Transverse colon (tissue), 4 donors: ENCODE measurements around the gene CST8. TPM values are rescaled to one million over a fixed set of nuclear protein-coding genes. Genes with fewer than 3 reads are reported as not detected.

Source experiments
- DNase-seq: peaks from one replicate; pipeline ENCODE4 v3.0.0-alpha.2; 2019
- H3K27ac ChIP-seq, 4 donors: fragments of 200-600 bp; sonication (generic); 2 replicates each; pipeline ENCODE4 v1.5.1; 2016 to 2018; ENCODE audit warnings: inconsistent platforms in 4 of 4
- H3K27me3 ChIP-seq: fragments of 200-600 bp; sonication (generic); 2 replicates; pipeline ENCODE4 v1.5.1; 2017; ENCODE audit warnings: inconsistent platforms
- H3K36me3 ChIP-seq, 4 donors: fragments of 200-600 bp; sonication (generic); 2 replicates each; pipeline ENCODE4 v1.5.1; 2017 to 2019; ENCODE audit warnings: inconsistent platforms in 4 of 4
- H3K4me1 ChIP-seq, 4 donors: fragments of 200-600 bp; sonication (generic); 2 replicates each; pipeline ENCODE4 v1.5.1; 2017 to 2020; ENCODE audit warnings: inconsistent platforms in 4 of 4
- H3K4me3 ChIP-seq, 4 donors: fragments of 200-600 bp; sonication (generic); 1 replicate in 1 of 4; 2 replicates in 3 of 4; pipeline versions ENCODE4 v1.5.1 to v1.6.1; 2017 to 2019; ENCODE audit warnings: inconsistent platforms in 4 of 4
- H3K9me3 ChIP-seq, 2 donors: fragments of 200-600 bp; sonication (generic); 2 replicates each; pipeline ENCODE4 v1.5.1; 2017 to 2019; ENCODE audit warnings: inconsistent platforms in 2 of 2
- CTCF ChIP-seq, 5 experiments: fragments of 200-600 bp in 3 of 5; fragments of 450-650 bp in 2 of 5; sonication (generic) in 3 of 5; IDR thresholded peaks; 1 replicate in 2 of 5; 2 replicates in 3 of 5; pipeline ENCODE4 v1.5.1; 2016 to 2017; ENCODE audit warnings: antibody characterized with exemption in 5 of 5, inconsistent platforms in 3 of 5, mild to moderate bottlenecking in 2 of 5, moderate library complexity in 1 of 5
- EP300 ChIP-seq: sonication (generic); formaldehyde crosslinking; IDR thresholded peaks from one replicate; pipeline ENCODE4 v1.6.1; 2017; ENCODE audit warnings: antibody characterized with exemption, low read depth
- POLR2A ChIP-seq: fragments of 450-650 bp; IDR thresholded peaks from one replicate; pipeline ENCODE4 v1.6.1; 2016; ENCODE audit warnings: antibody characterized with exemption, mild to moderate bottlenecking, moderate library complexity
- POLR2AphosphoS5 ChIP-seq, 3 donors: sonication (generic); formaldehyde crosslinking; IDR thresholded peaks; one replicate each; pipeline ENCODE4 v1.6.1; 2016; ENCODE audit warnings: antibody characterized with exemption in 3 of 3
- WGBS, 2 donors: methylation state at CpG; one replicate each; pipeline ENCODE4 v1.1.5; 2018; ENCODE audit warnings: low coverage in 1 of 2; 5-methylcytosine and 5-hydroxymethylcytosine counted together
- in situ Hi-C, 4 donors: fragments of 200-750 bp; cut with MboI; loops; one replicate each; pipeline versions ENCODE4 v1.15.0 to v1.15.1; 2017; ENCODE audit warnings: low sequenced_read_pairs in 3 of 4, low pct_ligation_motif_present in 1 of 4, low pct_unique_long_range_greater_than_20kb in 1 of 4
- intact Hi-C: fragments of 100-400 bp; cut with DNase I; formaldehyde crosslinking; loops from one replicate; pipeline ENCODE4 v1.15.1; 2023; ENCODE audit warnings: low total_unique reads
- total RNA-seq, 4 donors: library from RNA; depleted of rRNA; stranded (reverse); fragments of >200 nt; gene quantifications; one replicate each; pipeline ENCODE4 v1.1.0, GENCODE V29; 2016

CST8 gene
- total RNA-seq, 4 donors from 2014 or later, result not detected

- TF ChIP-seq CTCF (IDR thresholded peaks at IDR 0.05), result no peak
- TF ChIP-seq POLR2A, result no peak
- TF ChIP-seq EP300, result no peak
- in situ Hi-C loops (loop anchor here in 1 of 4 donors (25.0 kb wide), 1 partner anchor 112 kb away; no protein-coding TSS in a partner anchor), intact Hi-C loops (no loop called here)
- Histone ChIP-seq H3K4me3 (no peak overlapping the region), H3K27me3 (no peaks in the 10 kb centered on the region), H3K36me3 (no peaks in the 10 kb centered on the region), H3K9me3 (no peaks in the 10 kb centered on the region), H3K27ac (no peak overlapping the region), H3K4me1 (no peaks in the 10 kb centered on the region)
- 92% methylated on average over 5 of the region's 5 CpGs; no CpG with 5 or more reads in 1 of the 2 donors for WGBS, 2 donors
- no peak for DNase-seq
Observed at GRCh38 chr20:23475395-23475794, 15.5 kb upstream of the CST8 start.

GRCh38 chr20:23476015-23476754 lies 14.7 kb upstream of the CST8 start:
- intact Hi-C loops, result no loop called here
- Histone ChIP-seq H3K4me1 (no peaks in the 10 kb centered on the region), H3K4me3 (no peak overlapping the region), H3K36me3 (no peaks in the 10 kb centered on the region), H3K27me3 (no peaks in the 10 kb centered on the region), H3K9me3 (no peaks in the 10 kb centered on the region), H3K27ac (no peak overlapping the region)
- WGBS, 2 donors, result 47 to 89% methylated on average over 5 to 6 of the region's 6 CpGs
- no peak for DNase-seq
- in situ Hi-C loops, result loop anchor here in 1 of 4 donors (25.0 kb wide), 1 partner anchor 111 kb away; no protein-coding TSS in a partner anchor
- TF ChIP-seq POLR2AphosphoS5 (IDR thresholded peaks at IDR 0.05) (no peak), POLR2A (no peak), EP300 (no peak), CTCF (IDR thresholded peaks at IDR 0.05) (no peak)

- no peaks in the 10 kb centered on the region for H3K4me1 ChIP-seq
- DNase-seq, result no peak
- H3K4me3 ChIP-seq, result no peak overlapping the region
- H3K9me3 ChIP-seq, result no peaks in the 10 kb centered on the region
- WGBS, 2 donors, result 72% methylated on average over 3 of the region's 3 CpGs; no CpG with 5 or more reads in 1 of the 2 donors
- in situ Hi-C loops (loop anchor here in 1 of 4 donors (25.0 kb wide), 1 partner anchor 110 kb away; no protein-coding TSS in a partner anchor), intact Hi-C loops (no loop called here)
- H3K27ac ChIP-seq, result no peak overlapping the region
- no peaks in the 10 kb centered on the region for H3K36me3 ChIP-seq
- no peaks in the 10 kb centered on the region for H3K27me3 ChIP-seq
- TF ChIP-seq CTCF (IDR thresholded peaks at IDR 0.05) (no peak), POLR2A (no peak), POLR2AphosphoS5 (IDR thresholded peaks at IDR 0.05) (no peak), EP300 (no peak)
Observed at GRCh38 chr20:23477223-23477622, 13.7 kb upstream of the CST8 start.

GRCh38 chr20:23479043-23479442 lies 11.9 kb upstream of the CST8 start:
- intact Hi-C loops (no loop called here), in situ Hi-C loops (loop anchor here in 1 of 4 donors (25.0 kb wide), 1 partner anchor 108 kb away; no protein-coding TSS in a partner anchor)
- TF ChIP-seq POLR2A (no peak), POLR2AphosphoS5 (IDR thresholded peaks at IDR 0.05) (no peak), CTCF (IDR thresholded peaks at IDR 0.05) (no peak), EP300 (no peak)
- Histone ChIP-seq H3K4me1 (no peaks in the 10 kb centered on the region), H3K4me3 (no peak overlapping the region), H3K9me3 (no peaks in the 10 kb centered on the region), H3K27me3 (no peaks in the 10 kb centered on the region), H3K27ac (no peak overlapping the region), H3K36me3 (no peaks in the 10 kb centered on the region)
- no peak for DNase-seq
- WGBS, 2 donors, result 84% methylated on average over 4 of the region's 4 CpGs; no CpG with 5 or more reads in 1 of the 2 donors
